Right lobe of liver (tissue), 6 donors: ENCODE results near the gene SS18. TPM values are rescaled to one million over a fixed set of nuclear protein-coding genes. Genes with fewer than 3 reads are reported as not detected.

Source experiments
- ATAC-seq, 4 donors: fragments of 200-7000 bp; cut with Tn5 transposase; one replicate each; pipeline ENCODE4 v1.9.1; 2020; ENCODE audit warnings: mild to moderate bottlenecking in 4 of 4, moderate library complexity in 4 of 4
- DNase-seq, 3 donors: peaks; one replicate each; pipeline ENCODE4 v3.0.0-alpha.2; 2020
- H3K27ac ChIP-seq, 3 donors: fragments of 200-600 bp; one replicate each; pipeline ENCODE4 v1.8.0; 2022
- H3K27me3 ChIP-seq, 2 donors: fragments of 200-600 bp; one replicate each; pipeline ENCODE4 v1.8.0; 2022
- H3K36me3 ChIP-seq, 4 donors: fragments of 200-600 bp; sonication (generic) in 1 of 4; one replicate each; pipeline versions ENCODE4 v1.5.1 to v1.8.0; 2017 to 2022; ENCODE audit warnings: control low read depth in 1 of 4
- H3K4me1 ChIP-seq, 4 donors: fragments of 200-600 bp; sonication (generic) in 1 of 4; one replicate each; pipeline versions ENCODE4 v1.5.1 to v1.8.0; 2017 to 2022; ENCODE audit warnings: control low read depth in 1 of 4
- H3K4me3 ChIP-seq, 3 donors: fragments of 200-600 bp; one replicate each; pipeline ENCODE4 v1.8.0; 2022
- H3K9me3 ChIP-seq, 4 donors: fragments of 200-600 bp; sonication (generic) in 1 of 4; one replicate each; pipeline versions ENCODE4 v1.5.1 to v1.8.0; 2017 to 2022; ENCODE audit warnings: control low read depth in 1 of 4
- CTCF ChIP-seq, 4 donors: fragments of 200-600 bp in 3 of 4; fragments of 450-650 bp in 1 of 4; IDR thresholded peaks; one replicate each; pipeline versions ENCODE4 v1.5.1 to v1.8.0; 2016 to 2022; ENCODE audit warnings: antibody characterized with exemption in 4 of 4, mild to moderate bottlenecking in 2 of 4
- POLR2A ChIP-seq: fragments of 450-650 bp; IDR thresholded peaks from one replicate; pipeline ENCODE4 v1.6.1; 2017; ENCODE audit warnings: antibody characterized with exemption, mild to moderate bottlenecking
- WGBS: methylation state at CpG from one replicate; pipeline ENCODE4 v1.1.6; 2018; ENCODE audit warnings: low coverage, low lambda C conversion rate; ENCODE audit not compliant: insufficient coverage; ENCODE audit errors: missing lambda C conversion rate; 5-methylcytosine and 5-hydroxymethylcytosine counted together
- intact Hi-C, 2 donors: fragments of 100-400 bp; cut with DNase I; formaldehyde crosslinking; loops; one replicate each; pipeline versions ENCODE4 v1.11.2 to v1.14.1; 2022
- total RNA-seq, 6 experiments: library from RNA; depleted of rRNA in 2 of 6; stranded (reverse); fragments of >200 nt in 2 of 6; fragmentation: NEBNext Ultra II Directional in 3 of 6; extraction: Animal tissue kit (Norgen Biotek cat#: 25700) in 3 of 6; gene quantifications; one replicate each; pipeline versions ENCODE4 v1.1.0 to v1.2.4, GENCODE V29; 2016 to 2023
- donor health status: DM: no; HTN: yes; CAD: no.
- donor health status: DM: no; HTN: no; CAD: no.
- donor health status: DM: no; HTN: no; CAD: no.
- donor health status: DM: no; HTN: yes; CAD: no.
- donor health status: DM: no; HTN: yes; CAD: no.

Gene SS18
- total RNA-seq, 6 experiments from 2014 or later, result 26.6 to 47.3 (median 37.6) TPM

- DNase-seq (no peak), ATAC-seq (no peak)
- Histone ChIP-seq H3K27ac (no peak overlapping the region), H3K4me3 (no peak overlapping the region), H3K27me3 (no peaks in the 10 kb centered on the region), H3K36me3 (peaks cover 4 to 19% (median 14%) of the 10 kb centered on the region in 4 donors), H3K9me3 (no peaks in the 10 kb centered on the region), H3K4me1 (peaks cover 0 to 6% (median 3%) of the 10 kb centered on the region in 4 donors)
- intact Hi-C loops, result no loop called here
- TF ChIP-seq POLR2A, result no peak
- TF ChIP-seq CTCF (IDR thresholded peaks at IDR 0.05), result no peak
- 93% methylated on average over 3 of the region's 3 CpGs for whole genome bisulfite sequencing
Observed at GRCh38 chr18:26083099-26083498, 7.3 kb downstream of the SS18 start.

GRCh38 chr18:26082475-26082874, 7.9 kb downstream of the SS18 start:
- peaks cover 4 to 26% (median 14%) of the 10 kb centered on the region in 4 donors for H3K36me3 ChIP-seq
- intact Hi-C loops, result no loop called here
- ATAC-seq, result no peak
- no peak overlapping the region for H3K4me3 ChIP-seq
- TF ChIP-seq CTCF (IDR thresholded peaks at IDR 0.05) (no peak), POLR2A (no peak)
- no peak for DNase-seq
- WGBS, result 83% methylated on average over 3 of the region's 3 CpGs
- peaks cover 0 to under 1% (median 0%) of the 10 kb centered on the region in 4 donors for H3K4me1 ChIP-seq
- no peak overlapping the region for H3K27ac ChIP-seq
- H3K9me3 ChIP-seq, result no peaks in the 10 kb centered on the region
- H3K27me3 ChIP-seq, result no peaks in the 10 kb centered on the region

- Histone ChIP-seq H3K27me3 (no peaks in the 10 kb centered on the region), H3K27ac (no peak overlapping the region), H3K4me3 (no peak overlapping the region), H3K4me1 (peaks cover 0 to 8% (median 0%) of the 10 kb centered on the region in 4 donors), H3K36me3 (peaks cover 0 to 10% (median 5%) of the 10 kb centered on the region in 4 donors), H3K9me3 (no peaks in the 10 kb centered on the region)
- DNase-seq, result no peak
- no peak for ATAC-seq
- TF ChIP-seq POLR2A (no peak), CTCF (IDR thresholded peaks at IDR 0.05) (no peak)
- WGBS, result 65% methylated on average over 2 of the region's 2 CpGs
- intact Hi-C loops, result no loop called here
Observed at GRCh38 chr18:26074246-26074645, 16.2 kb downstream of the SS18 start.

GRCh38 chr18:26073758-26074157, 16.7 kb downstream of the SS18 start:
- 11% methylated on average over 2 of the region's 2 CpGs for WGBS
- no peak overlapping the region for H3K27ac ChIP-seq
- intact Hi-C loops, result no loop called here

More at GRCh38 chr18:26073758-26074157, 16.7 kb downstream of the SS18 start:
- no peaks in the 10 kb centered on the region for H3K9me3 ChIP-seq
- H3K4me3 ChIP-seq, result no peak overlapping the region
- H3K36me3 ChIP-seq, result peaks cover 0 to 14% (median 5%) of the 10 kb centered on the region in 4 donors
- H3K27me3 ChIP-seq, result no peaks in the 10 kb centered on the region
- TF ChIP-seq CTCF (IDR thresholded peaks at IDR 0.05), result no peak
- TF ChIP-seq POLR2A, result no peak
- DNase-seq (no peak), ATAC-seq (peak in 3 of 4 donors; percentile 35 to 69 (median 62))
- peaks cover 0 to 8% (median 0%) of the 10 kb centered on the region in 4 donors for H3K4me1 ChIP-seq
